ENCODE measurements around the gene PRKAG2.

DNA sequence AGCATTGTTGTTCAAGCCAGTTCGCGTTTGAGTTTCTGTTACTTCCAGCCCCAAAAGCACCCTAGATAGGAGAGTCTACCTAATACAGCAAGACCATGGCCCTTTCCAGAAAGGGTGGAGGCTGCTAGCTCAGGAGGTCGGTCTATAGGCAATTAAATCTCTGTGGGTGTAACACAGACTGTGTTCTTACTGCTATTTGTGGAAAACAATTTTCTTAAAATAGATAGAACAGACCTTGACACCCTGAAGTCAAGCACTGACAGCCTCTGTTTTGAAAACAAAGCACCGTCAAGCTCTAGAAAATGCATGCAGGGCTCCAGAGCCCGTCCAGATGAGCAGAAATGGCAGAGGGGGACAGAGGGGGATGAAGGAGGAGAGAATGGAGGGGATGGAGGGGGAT, 156.6 kb downstream of the PRKAG2 start:
- no peak for TF ChIP-seq EZH2 (IDR thresholded peaks at IDR 0.05; ENCODE audit: low read length, unreplicated experiment)
- TF ChIP-seq CTCF (conservative IDR thresholded peaks at IDR 0.05; ENCODE audit: low read depth, low read length) = no peak
- TF ChIP-seq EZH2phosphoT487 (IDR thresholded peaks at IDR 0.05; ENCODE audit: borderline replicate concordance, low read length) = no peak

Data from PC-3 (cell line).